OCI-LY3 (cell line): ENCODE results near the gene PTPRT.

Source experiments
- EZH2phosphoT487 ChIP-seq: fragments of 200-600 bp; shearing (Covaris generic); IDR thresholded peaks from 2 replicates; pipeline ENCODE4 v1.6.1; 2018; ENCODE audit warnings: antibody characterized with exemption, mixed run types, low read depth
- TF ChIP-seq, protein P1 (sequence below): fragments of 200-600, 300-600 bp; sonication (generic); IDR thresholded peaks from 2 replicates; pipeline ENCODE4 v1.5.1; 2014; ENCODE audit warnings: antibody characterized with exemption, low read length, low read depth

DNA sequence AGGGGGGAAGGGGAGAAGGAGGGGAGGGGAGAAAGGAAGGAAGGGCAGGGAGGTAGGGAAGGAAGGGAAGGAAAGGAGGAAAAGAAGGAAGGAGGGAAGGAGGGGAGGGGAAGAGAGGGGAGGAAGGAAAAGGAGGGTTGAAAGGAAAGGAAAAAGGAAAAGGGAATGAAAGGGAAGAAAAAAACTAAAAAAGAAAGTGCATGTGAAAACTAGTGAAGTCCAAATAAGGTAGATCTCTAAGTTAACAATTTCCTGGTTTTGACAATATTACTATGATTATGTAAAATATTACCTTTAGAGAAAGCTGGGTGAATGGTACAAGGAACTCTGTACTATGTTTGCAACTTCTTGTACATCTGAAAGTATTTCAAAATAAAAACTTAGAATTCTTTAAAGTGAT lies 132.4 kb downstream of the PTPRT start:
- TF ChIP-seq, protein P1, sequence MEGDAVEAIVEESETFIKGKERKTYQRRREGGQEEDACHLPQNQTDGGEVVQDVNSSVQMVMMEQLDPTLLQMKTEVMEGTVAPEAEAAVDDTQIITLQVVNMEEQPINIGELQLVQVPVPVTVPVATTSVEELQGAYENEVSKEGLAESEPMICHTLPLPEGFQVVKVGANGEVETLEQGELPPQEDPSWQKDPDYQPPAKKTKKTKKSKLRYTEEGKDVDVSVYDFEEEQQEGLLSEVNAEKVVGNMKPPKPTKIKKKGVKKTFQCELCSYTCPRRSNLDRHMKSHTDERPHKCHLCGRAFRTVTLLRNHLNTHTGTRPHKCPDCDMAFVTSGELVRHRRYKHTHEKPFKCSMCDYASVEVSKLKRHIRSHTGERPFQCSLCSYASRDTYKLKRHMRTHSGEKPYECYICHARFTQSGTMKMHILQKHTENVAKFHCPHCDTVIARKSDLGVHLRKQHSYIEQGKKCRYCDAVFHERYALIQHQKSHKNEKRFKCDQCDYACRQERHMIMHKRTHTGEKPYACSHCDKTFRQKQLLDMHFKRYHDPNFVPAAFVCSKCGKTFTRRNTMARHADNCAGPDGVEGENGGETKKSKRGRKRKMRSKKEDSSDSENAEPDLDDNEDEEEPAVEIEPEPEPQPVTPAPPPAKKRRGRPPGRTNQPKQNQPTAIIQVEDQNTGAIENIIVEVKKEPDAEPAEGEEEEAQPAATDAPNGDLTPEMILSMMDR, result no peak
- TF ChIP-seq EZH2phosphoT487, result no peak
